ENCODE measurements around the gene CTIF.

- TF ChIP-seq POLR2A (IDR thresholded peaks at IDR 0.05) (no peak), CTCF (IDR thresholded peaks at IDR 0.05) (no peak), EP300 (IDR thresholded peaks at IDR 0.05) (no peak)
Observed at GRCh38 chr18:48757906-48758305, 219.1 kb downstream of the CTIF start.
